Measurements from ENCODE around the gene MORN5.

DNA sequence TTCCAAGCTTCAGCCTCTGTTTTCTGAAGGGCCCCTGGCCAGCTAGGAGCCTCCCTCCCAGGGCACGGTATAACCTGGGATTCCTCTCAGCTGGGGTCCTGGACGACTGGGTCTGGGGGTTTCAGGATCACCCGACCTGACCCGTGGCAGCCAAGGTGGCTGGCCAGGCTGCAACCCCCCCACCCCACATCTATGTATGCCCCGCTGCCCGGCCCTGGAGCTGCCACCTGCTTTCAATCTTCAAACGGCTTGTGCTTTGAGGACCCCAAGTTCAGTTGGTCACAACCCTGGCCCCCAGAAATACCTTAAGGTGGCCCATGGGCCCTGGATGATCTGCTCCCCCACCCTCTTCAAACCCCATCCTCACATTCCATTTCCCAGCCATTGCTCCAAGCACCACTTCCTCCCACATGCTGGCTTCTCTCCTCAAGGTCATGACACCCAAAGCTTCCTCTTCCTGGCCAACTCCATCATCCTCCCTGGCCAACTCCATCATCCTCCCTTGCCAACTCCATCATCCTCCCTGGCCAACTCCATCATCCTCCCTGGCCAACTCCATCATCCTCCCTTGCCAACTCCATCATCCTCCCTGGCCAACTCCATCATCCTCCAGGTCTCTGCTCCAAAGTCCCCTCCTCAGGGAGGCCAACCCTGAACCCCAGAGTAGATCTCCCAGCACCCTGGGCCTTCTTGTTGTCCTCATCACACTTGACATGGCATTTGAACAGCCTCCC is 49.4 kb upstream of the MORN5 start:
- TF ChIP-seq, protein P1, sequence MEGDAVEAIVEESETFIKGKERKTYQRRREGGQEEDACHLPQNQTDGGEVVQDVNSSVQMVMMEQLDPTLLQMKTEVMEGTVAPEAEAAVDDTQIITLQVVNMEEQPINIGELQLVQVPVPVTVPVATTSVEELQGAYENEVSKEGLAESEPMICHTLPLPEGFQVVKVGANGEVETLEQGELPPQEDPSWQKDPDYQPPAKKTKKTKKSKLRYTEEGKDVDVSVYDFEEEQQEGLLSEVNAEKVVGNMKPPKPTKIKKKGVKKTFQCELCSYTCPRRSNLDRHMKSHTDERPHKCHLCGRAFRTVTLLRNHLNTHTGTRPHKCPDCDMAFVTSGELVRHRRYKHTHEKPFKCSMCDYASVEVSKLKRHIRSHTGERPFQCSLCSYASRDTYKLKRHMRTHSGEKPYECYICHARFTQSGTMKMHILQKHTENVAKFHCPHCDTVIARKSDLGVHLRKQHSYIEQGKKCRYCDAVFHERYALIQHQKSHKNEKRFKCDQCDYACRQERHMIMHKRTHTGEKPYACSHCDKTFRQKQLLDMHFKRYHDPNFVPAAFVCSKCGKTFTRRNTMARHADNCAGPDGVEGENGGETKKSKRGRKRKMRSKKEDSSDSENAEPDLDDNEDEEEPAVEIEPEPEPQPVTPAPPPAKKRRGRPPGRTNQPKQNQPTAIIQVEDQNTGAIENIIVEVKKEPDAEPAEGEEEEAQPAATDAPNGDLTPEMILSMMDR (IDR thresholded peaks at IDR 0.05 in 8 of 11, conservative IDR thresholded peaks at IDR 0.05 in 3 of 11), result no peak
- TF ChIP-seq POLR2AphosphoS5 (IDR thresholded peaks at IDR 0.05), result no peak
- TF ChIP-seq POLR2A (IDR thresholded peaks at IDR 0.05), result no peak

Measured in spleen (tissue), 7 donors.